LNCAP (cell line): ENCODE data around the gene KCNQ5.

Experiments
- CTCF ChIP-seq: fragments of 450-650 bp; IDR thresholded peaks from 2 replicates; pipeline ENCODE4 v1.5.1; 2017; ENCODE audit warnings: mild to moderate bottlenecking

Gene KCNQ5

GRCh38 chr6:73194744-73195143, 572.9 kb downstream of the KCNQ5 start:
- TF ChIP-seq CTCF: no peak

- no peak for TF ChIP-seq CTCF
Measured at GRCh38 chr6:73200247-73200646, 578.4 kb downstream of the KCNQ5 start.

GRCh38 chr6:73200735-73201134, 578.9 kb downstream of the KCNQ5 start:
- no peak for TF ChIP-seq CTCF

- no peak for TF ChIP-seq CTCF
Measured at GRCh38 chr6:73203098-73203497, 581.2 kb downstream of the KCNQ5 start.

- TF ChIP-seq CTCF: no peak
Measured at GRCh38 chr6:73204252-73204651, 582.4 kb downstream of the KCNQ5 start.

- no peak for TF ChIP-seq CTCF
Measured at GRCh38 chr6:73207221-73207837, 585.5 kb downstream of the KCNQ5 start.

- TF ChIP-seq CTCF: no peak
Measured at GRCh38 chr6:73209117-73209516, 587.3 kb downstream of the KCNQ5 start.

GRCh38 chr6:73216859-73217258, 595.0 kb downstream of the KCNQ5 start:
- TF ChIP-seq CTCF: no peak
